ENCODE data around the gene HPCAL1.
"Not testable (repeated sequence)": the region's sequence is repeated elsewhere in the genome, so short reads cannot be mapped to it uniquely, and the experiment has no call there.

Gene HPCAL1

DNA sequence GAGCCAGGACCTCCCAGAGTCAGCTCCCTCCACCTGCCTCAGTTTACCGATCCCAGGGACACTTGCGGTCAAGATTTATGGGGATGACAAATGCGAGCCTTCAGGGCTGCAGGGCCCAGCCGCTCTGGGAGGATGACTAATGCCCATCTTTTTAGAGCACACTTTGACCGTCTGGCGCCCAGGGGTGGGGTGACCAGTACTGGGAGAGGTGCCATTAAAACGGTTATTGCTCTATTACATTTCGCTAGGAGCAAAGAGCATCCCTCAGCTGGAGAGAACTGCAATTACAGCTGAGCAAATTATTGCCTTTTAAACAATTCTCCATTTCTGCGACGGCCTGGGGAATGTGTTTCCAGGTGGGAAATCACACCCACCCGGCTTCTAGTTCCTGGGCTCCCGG lies 42.6 kb upstream of the HPCAL1 start:
- no peaks in the 10 kb centered on the region for H3K4me1 ChIP-seq (ENCODE audit: control insufficient read depth, insufficient read depth, low read length)
- no peaks in the 10 kb centered on the region for H3K9me3 ChIP-seq (ENCODE audit: control insufficient read depth, insufficient read depth, low read length)
- H3K9ac ChIP-seq (ENCODE audit: low read depth, low read length) = no peak overlapping the region
- no peaks in the 10 kb centered on the region for H3K27me3 ChIP-seq (ENCODE audit: control insufficient read depth, insufficient read depth, low read length)
- H3K4me3 ChIP-seq (ENCODE audit: low read depth, low read length) = no peak overlapping the region
- H3K27ac ChIP-seq (ENCODE audit: low read depth, low read length) = no peak overlapping the region
- H3K36me3 ChIP-seq (ENCODE audit: control insufficient read depth, insufficient read depth, low read length) = no peaks in the 10 kb centered on the region

DNA sequence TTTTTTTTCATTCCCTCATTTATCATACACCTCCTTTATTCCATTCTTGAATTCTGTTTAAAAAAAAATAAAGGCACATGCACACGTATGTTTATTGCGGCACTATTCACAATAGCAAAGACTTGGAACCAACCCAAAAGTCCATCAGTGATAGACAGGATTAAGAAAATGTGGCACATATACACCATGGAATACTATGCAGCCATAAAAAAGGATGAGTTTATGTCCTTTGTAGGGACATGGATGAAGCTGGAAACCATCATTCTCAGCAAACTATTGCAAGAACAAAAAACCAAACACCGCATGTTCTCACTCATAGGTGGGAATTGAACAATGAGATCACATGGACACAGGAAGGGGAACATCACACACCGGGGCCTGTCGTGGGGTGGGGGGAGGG lies 39.2 kb upstream of the HPCAL1 start:
- H3K36me3 ChIP-seq (ENCODE audit: control insufficient read depth, insufficient read depth, low read length); H3K27ac ChIP-seq (ENCODE audit: low read depth, low read length); H3K4me3 ChIP-seq (ENCODE audit: low read depth, low read length); H3K4me1 ChIP-seq (ENCODE audit: control insufficient read depth, insufficient read depth, low read length); H3K9ac ChIP-seq (ENCODE audit: low read depth, low read length); H3K9me3 ChIP-seq (ENCODE audit: control insufficient read depth, insufficient read depth, low read length); H3K27me3 ChIP-seq (ENCODE audit: control insufficient read depth, insufficient read depth, low read length): not testable (repeated sequence)

DNA sequence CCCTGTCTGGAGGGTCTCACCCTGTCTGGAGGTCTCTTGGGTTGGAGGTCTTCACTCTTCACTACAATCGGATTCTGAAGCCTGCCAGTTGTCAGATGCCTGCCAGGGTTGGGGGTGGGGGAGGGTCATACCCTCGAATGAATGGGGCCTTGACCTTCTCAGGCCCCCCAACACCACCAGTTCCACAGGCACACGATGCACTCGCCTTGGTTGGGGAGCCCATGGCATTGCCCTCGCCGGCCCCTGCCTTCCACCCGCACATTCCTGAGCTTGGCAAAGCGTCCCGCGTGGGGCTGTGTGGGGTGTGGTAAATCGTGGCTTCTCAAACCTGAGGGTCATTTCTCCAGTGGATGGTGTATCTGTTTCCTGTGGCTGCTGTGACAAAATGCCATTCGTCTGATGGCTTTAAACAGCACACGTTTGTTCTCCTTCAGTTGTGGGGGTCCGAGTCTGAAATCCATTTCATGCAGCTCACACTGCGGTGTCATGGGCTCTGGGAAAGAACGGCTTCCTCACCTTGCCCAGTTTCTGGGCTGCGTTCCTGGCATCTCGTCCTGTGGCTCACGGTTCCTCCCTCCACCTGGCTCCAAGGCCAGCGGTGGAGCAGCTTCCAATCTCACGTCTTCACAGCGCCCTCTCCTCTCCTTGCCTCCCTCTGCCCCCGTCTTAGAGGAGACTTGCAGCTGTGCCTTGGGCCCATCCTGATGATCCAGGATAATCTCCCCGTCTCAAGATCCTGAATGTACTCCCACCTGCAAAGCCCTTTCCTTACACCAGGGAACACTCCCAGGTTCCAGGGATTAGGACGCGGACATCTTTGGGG lies 38.0 kb upstream of the HPCAL1 start:
- Histone ChIP-seq H3K9ac (ENCODE audit: low read depth, low read length) (no peak overlapping the region), H3K9me3 (ENCODE audit: control insufficient read depth, insufficient read depth, low read length) (no peaks in the 10 kb centered on the region), H3K36me3 (ENCODE audit: control insufficient read depth, insufficient read depth, low read length) (no peaks in the 10 kb centered on the region), H3K27me3 (ENCODE audit: control insufficient read depth, insufficient read depth, low read length) (no peaks in the 10 kb centered on the region), H3K4me3 (ENCODE audit: low read depth, low read length) (no peak overlapping the region), H3K27ac (ENCODE audit: low read depth, low read length) (no peak overlapping the region), H3K4me1 (ENCODE audit: control insufficient read depth, insufficient read depth, low read length) (no peaks in the 10 kb centered on the region)

DNA sequence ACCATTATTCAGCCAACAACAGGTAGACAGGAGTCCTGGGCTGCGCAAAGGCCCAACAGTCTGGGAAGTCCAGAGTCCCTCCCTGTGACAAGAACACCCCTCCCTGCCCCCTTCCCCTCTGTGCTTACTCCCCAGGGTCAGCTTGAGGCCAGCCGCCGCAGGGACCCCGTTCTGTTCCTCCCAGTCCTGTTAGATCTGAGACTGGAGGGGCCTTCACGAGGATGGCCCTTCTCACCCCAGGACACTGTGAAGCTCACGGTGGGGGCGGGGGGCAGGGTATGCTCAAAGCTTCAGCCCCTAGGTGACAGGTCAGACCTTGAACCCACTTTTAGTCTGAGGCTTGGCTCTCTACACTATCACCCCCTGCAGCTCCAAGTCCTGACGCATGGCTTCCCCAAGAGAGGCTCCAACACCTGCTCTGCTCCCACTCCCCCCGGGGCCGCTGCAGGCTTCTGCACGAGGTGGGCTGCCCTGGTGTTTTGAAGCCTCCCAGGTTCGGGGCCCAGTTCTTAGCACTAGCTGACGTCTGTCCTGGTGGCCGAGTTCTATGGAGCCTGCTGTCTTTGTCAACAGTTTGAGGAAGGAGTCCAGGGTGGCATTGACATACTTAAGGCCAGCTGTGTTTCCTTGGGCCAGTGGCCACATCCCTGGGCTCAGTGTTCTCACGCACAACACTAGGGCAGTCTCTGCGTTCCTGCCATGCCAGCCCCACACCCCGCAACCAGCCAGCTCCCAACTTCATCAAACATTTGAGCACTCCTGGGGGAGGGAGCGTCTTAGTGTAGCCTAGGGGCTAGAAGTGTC lies 37.2 kb upstream of the HPCAL1 start:
- no peaks in the 10 kb centered on the region for H3K27me3 ChIP-seq (ENCODE audit: control insufficient read depth, insufficient read depth, low read length)
- no peak overlapping the region for H3K27ac ChIP-seq (ENCODE audit: low read depth, low read length)
- no peak overlapping the region for H3K4me3 ChIP-seq (ENCODE audit: low read depth, low read length)
- H3K9me3 ChIP-seq (ENCODE audit: control insufficient read depth, insufficient read depth, low read length) = no peaks in the 10 kb centered on the region
- H3K36me3 ChIP-seq (ENCODE audit: control insufficient read depth, insufficient read depth, low read length) = no peaks in the 10 kb centered on the region
- H3K4me1 ChIP-seq (ENCODE audit: control insufficient read depth, insufficient read depth, low read length) = no peaks in the 10 kb centered on the region
- H3K9ac ChIP-seq (ENCODE audit: low read depth, low read length) = no peak overlapping the region

DNA sequence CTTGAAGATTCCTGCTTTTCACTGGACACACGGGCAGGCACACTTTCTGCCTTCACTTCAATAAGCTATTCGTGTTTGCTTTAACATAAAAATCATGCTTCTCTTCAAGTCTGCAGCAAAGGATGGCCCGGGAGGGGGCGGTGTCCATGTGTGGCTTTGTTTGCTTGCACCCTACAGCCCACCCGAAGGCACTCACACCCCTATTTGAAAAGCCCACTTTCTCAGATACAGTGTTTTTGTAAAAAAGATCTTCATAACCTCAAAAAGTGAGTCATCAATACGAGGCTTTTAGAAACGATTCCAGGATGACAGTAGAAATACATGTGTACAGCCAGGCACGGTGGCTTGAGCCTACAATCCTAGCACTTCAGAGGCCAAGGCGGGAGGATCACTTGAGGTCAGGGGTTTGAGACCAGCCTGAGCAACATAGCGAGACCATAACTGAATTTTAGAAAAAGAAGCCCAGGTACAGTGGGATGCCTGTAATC lies 36.5 kb upstream of the HPCAL1 start:
- H3K27ac ChIP-seq (ENCODE audit: low read depth, low read length) = no peak overlapping the region
- H3K36me3 ChIP-seq (ENCODE audit: control insufficient read depth, insufficient read depth, low read length) = no peaks in the 10 kb centered on the region
- H3K27me3 ChIP-seq (ENCODE audit: control insufficient read depth, insufficient read depth, low read length) = no peaks in the 10 kb centered on the region
- no peaks in the 10 kb centered on the region for H3K9me3 ChIP-seq (ENCODE audit: control insufficient read depth, insufficient read depth, low read length)
- H3K4me3 ChIP-seq (ENCODE audit: low read depth, low read length) = no peak overlapping the region
- no peak overlapping the region for H3K9ac ChIP-seq (ENCODE audit: low read depth, low read length)
- no peaks in the 10 kb centered on the region for H3K4me1 ChIP-seq (ENCODE audit: control insufficient read depth, insufficient read depth, low read length)

DNA sequence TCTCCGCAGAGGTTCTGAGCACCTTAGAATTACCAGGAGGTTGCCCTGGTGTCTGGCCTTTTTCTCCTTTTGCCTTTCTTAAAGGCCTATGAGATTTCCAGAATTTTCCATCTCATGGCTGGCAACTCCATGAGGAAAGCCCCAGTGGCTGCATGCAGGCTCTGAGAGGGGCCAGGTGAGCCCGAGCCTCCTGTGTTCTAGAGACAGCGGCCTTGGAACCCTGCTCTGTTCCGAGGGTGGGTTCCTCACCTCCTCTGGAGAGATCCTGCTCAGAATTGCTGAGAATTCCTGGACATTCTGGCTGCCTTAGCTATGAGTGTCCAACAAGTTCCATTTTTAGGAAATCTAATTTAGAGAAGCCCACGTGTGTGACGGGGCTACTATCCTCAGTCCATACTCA lies 35.7 kb upstream of the HPCAL1 start:
- no peak overlapping the region for H3K4me3 ChIP-seq (ENCODE audit: low read depth, low read length)
- H3K9me3 ChIP-seq (ENCODE audit: control insufficient read depth, insufficient read depth, low read length) = no peaks in the 10 kb centered on the region
- no peaks in the 10 kb centered on the region for H3K27me3 ChIP-seq (ENCODE audit: control insufficient read depth, insufficient read depth, low read length)
- no peaks in the 10 kb centered on the region for H3K4me1 ChIP-seq (ENCODE audit: control insufficient read depth, insufficient read depth, low read length)
- H3K9ac ChIP-seq (ENCODE audit: low read depth, low read length) = no peak overlapping the region
- H3K36me3 ChIP-seq (ENCODE audit: control insufficient read depth, insufficient read depth, low read length) = no peaks in the 10 kb centered on the region
- H3K27ac ChIP-seq (ENCODE audit: low read depth, low read length) = no peak overlapping the region

DNA sequence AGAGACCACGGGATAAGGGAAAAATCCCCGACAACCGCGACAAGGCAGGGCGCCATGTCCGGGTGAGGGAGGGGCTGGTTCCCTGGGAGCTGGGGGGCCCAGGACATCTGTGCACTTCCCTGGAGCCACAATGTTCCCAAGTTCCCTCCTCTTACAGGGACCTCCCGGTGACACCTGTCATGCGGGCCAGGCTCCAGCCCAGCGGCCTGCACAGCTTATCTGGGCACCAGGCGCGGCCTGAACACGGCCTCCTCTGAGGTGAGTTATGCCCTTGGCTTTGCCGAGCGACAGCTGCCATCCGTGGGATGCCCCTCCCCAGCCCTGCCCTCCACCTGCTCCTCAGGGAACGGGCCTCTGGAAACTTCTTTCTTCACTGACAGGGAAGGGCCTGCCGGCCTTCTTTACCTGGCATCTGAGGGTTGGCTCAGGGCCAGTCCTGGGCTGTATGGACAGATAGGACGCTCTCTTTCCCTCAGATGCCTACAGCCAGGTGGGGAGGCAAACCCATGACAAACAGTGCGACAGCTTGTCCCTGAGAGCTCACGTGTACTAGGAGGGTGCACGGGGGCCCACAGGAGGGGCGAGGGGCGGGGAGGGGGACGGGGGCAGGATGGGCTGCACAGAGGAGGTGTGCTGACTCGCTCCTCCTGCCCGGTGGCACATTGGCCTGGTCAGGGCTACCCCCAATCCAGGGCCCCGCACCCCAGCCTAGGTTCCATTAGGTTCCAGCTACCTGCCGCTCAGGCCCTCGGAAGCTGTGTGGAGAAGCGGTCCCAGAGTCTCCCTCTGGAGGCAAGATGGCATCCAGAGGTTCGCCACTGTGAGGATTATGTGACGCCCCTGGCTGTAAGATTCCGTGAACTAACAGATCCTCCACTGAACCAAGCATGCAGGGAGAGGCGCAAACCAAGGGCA lies 34.9 kb upstream of the HPCAL1 start:
- Histone ChIP-seq H3K9me3 (ENCODE audit: control insufficient read depth, insufficient read depth, low read length) (no peaks in the 10 kb centered on the region), H3K9ac (ENCODE audit: low read depth, low read length) (no peak overlapping the region), H3K4me1 (ENCODE audit: control insufficient read depth, insufficient read depth, low read length) (no peaks in the 10 kb centered on the region), H3K27me3 (ENCODE audit: control insufficient read depth, insufficient read depth, low read length) (no peaks in the 10 kb centered on the region), H3K4me3 (ENCODE audit: low read depth, low read length) (no peak overlapping the region), H3K36me3 (ENCODE audit: control insufficient read depth, insufficient read depth, low read length) (no peaks in the 10 kb centered on the region), H3K27ac (ENCODE audit: low read depth, low read length) (no peak overlapping the region)

DNA sequence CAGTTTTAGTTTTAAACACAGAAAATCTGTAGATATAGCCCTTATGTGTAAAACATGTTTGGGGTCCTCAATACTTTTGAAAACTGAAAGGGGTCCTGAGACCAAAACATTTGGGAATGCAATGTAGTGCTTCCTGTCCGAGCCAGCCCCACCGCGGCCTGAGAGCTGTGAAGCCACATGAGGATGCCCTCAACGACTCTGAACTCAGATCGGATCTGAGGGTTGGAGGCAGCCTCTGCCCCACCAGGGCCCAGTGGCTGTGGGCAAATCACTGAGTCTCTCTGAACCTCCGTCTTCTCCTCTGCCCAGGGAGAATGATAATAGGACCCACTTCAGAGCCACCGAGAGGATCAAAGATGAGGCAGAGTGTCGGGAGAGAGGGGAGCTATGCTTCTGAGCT lies 33.4 kb upstream of the HPCAL1 start:
- H3K4me1 ChIP-seq (ENCODE audit: control insufficient read depth, insufficient read depth, low read length) = no peaks in the 10 kb centered on the region
- no peak overlapping the region for H3K9ac ChIP-seq (ENCODE audit: low read depth, low read length)
- H3K27me3 ChIP-seq (ENCODE audit: control insufficient read depth, insufficient read depth, low read length) = no peaks in the 10 kb centered on the region
- no peak overlapping the region for H3K27ac ChIP-seq (ENCODE audit: low read depth, low read length)
- H3K36me3 ChIP-seq (ENCODE audit: control insufficient read depth, insufficient read depth, low read length) = no peaks in the 10 kb centered on the region
- no peaks in the 10 kb centered on the region for H3K9me3 ChIP-seq (ENCODE audit: control insufficient read depth, insufficient read depth, low read length)
- no peak overlapping the region for H3K4me3 ChIP-seq (ENCODE audit: low read depth, low read length)

DNA sequence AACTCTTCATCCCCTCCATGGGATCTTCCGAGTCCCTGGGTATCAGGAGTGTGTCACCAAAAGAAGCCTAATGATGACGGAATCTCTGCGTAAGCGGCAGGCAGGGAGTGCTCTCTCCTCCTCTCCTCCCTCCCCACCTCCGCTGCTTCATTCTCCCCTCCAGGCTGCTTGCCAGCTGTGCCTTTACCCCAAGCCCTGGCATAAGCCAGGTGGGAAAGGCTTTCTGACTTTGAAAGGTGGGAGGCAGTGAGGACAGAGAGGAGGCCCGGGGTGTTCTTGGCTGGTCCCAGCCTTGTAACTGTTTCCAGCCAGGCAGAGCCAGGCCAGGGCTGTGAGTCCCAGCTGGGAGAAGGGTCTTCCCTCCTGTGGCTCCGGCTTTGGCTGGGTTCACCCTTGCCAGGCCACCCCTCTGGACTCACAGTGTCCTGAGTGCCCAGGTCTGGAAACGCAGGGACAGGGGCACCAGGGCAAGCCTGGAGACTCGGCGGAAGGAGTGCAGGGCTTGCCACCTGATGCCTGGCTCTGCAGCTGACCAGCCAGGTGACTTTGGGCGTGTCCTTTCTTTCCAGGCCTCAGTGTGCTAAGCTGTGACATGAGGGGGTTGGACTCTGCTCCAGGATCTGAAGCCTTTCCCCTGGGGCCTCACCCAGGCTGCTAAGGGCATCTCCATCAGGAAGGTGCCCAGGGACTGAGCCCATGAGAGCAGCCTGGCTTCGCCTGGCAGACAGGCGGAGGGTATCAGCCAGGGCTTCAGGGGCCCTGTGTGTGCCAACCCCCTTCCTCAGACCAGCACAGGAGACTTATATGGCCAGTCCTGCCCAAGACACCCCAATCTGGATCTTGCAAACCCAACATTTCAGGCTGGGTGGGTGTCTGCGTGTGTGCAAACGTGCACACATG lies 32.7 kb upstream of the HPCAL1 start:
- Histone ChIP-seq H3K36me3 (ENCODE audit: control insufficient read depth, insufficient read depth, low read length) (no peaks in the 10 kb centered on the region), H3K27ac (ENCODE audit: low read depth, low read length) (no peak overlapping the region), H3K9me3 (ENCODE audit: control insufficient read depth, insufficient read depth, low read length) (no peaks in the 10 kb centered on the region), H3K27me3 (ENCODE audit: control insufficient read depth, insufficient read depth, low read length) (no peaks in the 10 kb centered on the region), H3K4me3 (ENCODE audit: low read depth, low read length) (no peak overlapping the region), H3K4me1 (ENCODE audit: control insufficient read depth, insufficient read depth, low read length) (no peaks in the 10 kb centered on the region), H3K9ac (ENCODE audit: low read depth, low read length) (no peak overlapping the region)

DNA sequence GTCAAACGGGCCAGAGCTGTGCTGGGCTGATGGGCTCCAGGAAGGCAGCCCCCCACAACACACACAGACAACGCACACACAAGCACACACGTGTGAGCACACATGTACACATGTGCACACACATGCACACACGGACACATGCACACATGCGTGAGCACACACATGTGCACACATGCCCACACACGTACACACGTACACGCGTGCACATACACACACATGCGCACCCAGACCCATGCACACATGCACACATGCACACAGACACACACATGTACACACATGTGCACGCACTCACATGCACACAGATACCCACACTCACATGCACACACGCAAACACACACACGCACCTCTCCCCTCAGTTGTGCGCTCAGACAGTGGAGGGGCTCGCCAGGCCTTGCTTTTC lies 31.2 kb upstream of the HPCAL1 start:
- Histone ChIP-seq H3K4me1 (ENCODE audit: control insufficient read depth, insufficient read depth, low read length) (no peaks in the 10 kb centered on the region), H3K36me3 (ENCODE audit: control insufficient read depth, insufficient read depth, low read length) (no peaks in the 10 kb centered on the region), H3K4me3 (ENCODE audit: low read depth, low read length) (no peak overlapping the region), H3K9ac (ENCODE audit: low read depth, low read length) (no peak overlapping the region), H3K27ac (ENCODE audit: low read depth, low read length) (no peak overlapping the region), H3K27me3 (ENCODE audit: control insufficient read depth, insufficient read depth, low read length) (no peaks in the 10 kb centered on the region), H3K9me3 (ENCODE audit: control insufficient read depth, insufficient read depth, low read length) (no peaks in the 10 kb centered on the region)
